HEK293 (cell line): ENCODE data around the gene MTHFSD.

Source experiments
- CTCF ChIA-PET: fragments of 350-600 bp; formaldehyde crosslinking; extraction: SDS; loops from one replicate; lab custom pipeline; 2021; ENCODE audit warnings: antibody characterized with exemption; lab: Yijun Ruan, JAX
- POLR2A ChIA-PET: fragments of 300-600 bp; formaldehyde crosslinking; extraction: SDS; loops from one replicate; lab custom pipeline; 2020; ENCODE audit warnings: antibody characterized with exemption, inconsistent platforms; lab: Yijun Ruan, JAX
- H3K27ac ChIP-seq: fragments of 200-500 bp; sonication (Bioruptor generic); 2 replicates; pipeline ENCODE4 v1.5.1; 2014; ENCODE audit warnings: low read depth, low read length, control low read depth, inconsistent platforms; ENCODE audit errors: extremely low read depth
- H3K36me3 ChIP-seq, 2 experiments: fragments of 200-500 bp in 1 of 2; sonication (Bioruptor generic) in 1 of 2; 1 replicate in 1 of 2; 2 replicates in 1 of 2; pipeline ENCODE4 v1.5.1; 2014 to 2017; ENCODE audit warnings: inconsistent platforms in 2 of 2, low read length in 2 of 2; ENCODE audit not compliant: control insufficient read depth in 2 of 2, insufficient read depth in 1 of 2
- H3K4me1 ChIP-seq: fragments of 200-500 bp; sonication (Bioruptor generic); 2 replicates; pipeline ENCODE4 v1.5.1; 2014; ENCODE audit warnings: mild to moderate bottlenecking, low read length, inconsistent platforms; ENCODE audit not compliant: control insufficient read depth, insufficient read depth
- H3K4me3 ChIP-seq: 2 replicates; pipeline ENCODE4 v1.5.1; 2011; ENCODE audit warnings: low read depth, mild to moderate bottlenecking, control low read depth, low read length, moderate library complexity
- H3K9me3 ChIP-seq: fragments of 200-500 bp; sonication (Bioruptor generic); 2 replicates; pipeline ENCODE4 v1.5.1; 2014; ENCODE audit warnings: low read depth, low read length, inconsistent platforms; ENCODE audit not compliant: control insufficient read depth, insufficient read depth
- FEZF1 ChIP-seq: fragments of 450-650 bp; formaldehyde crosslinking; IDR thresholded peaks from 2 replicates; pipeline ENCODE4 v1.5.1; 2016; ENCODE audit warnings: missing biosample characterization, missing genetic modification characterization
- GFI1B ChIP-seq: fragments of 450-650 bp; formaldehyde crosslinking; IDR thresholded peaks from 2 replicates; pipeline ENCODE4 v1.5.1; 2016; ENCODE audit warnings: missing biosample characterization, missing genetic modification characterization
- GLIS1 ChIP-seq: fragments of 450-650 bp; formaldehyde crosslinking; IDR thresholded peaks from 2 replicates; pipeline ENCODE4 v1.5.1; 2016; ENCODE audit warnings: missing biosample characterization, missing genetic modification characterization
- KLF9 ChIP-seq: fragments of 450-650 bp; formaldehyde crosslinking; IDR thresholded peaks from 2 replicates; pipeline ENCODE4 v1.5.1; 2016; ENCODE audit warnings: missing biosample characterization, missing genetic modification characterization, low read depth
- MZF1 ChIP-seq: fragments of 450-650 bp; formaldehyde crosslinking; IDR thresholded peaks from 2 replicates; pipeline ENCODE4 v1.5.1; 2017; ENCODE audit warnings: missing biosample characterization, missing genetic modification characterization, borderline replicate concordance
- PRDM1 ChIP-seq: fragments of 450-650 bp; formaldehyde crosslinking; IDR thresholded peaks from 2 replicates; pipeline ENCODE4; 2016; ENCODE audit warnings: missing biosample characterization, missing genetic modification characterization
- REPIN1 ChIP-seq: fragments of 450-650 bp; formaldehyde crosslinking; IDR thresholded peaks from 2 replicates; pipeline ENCODE4 v1.5.1; 2017; ENCODE audit warnings: missing biosample characterization, missing genetic modification characterization, low read depth
- SP2 ChIP-seq: fragments of 450-650 bp; formaldehyde crosslinking; IDR thresholded peaks from 2 replicates; pipeline ENCODE4 v1.5.1; 2016; ENCODE audit warnings: missing biosample characterization, missing genetic modification characterization
- TCF7L2 ChIP-seq: IDR thresholded peaks from 2 replicates; pipeline ENCODE4 v1.6.1; 2011; ENCODE audit warnings: low read depth, mild to moderate bottlenecking, inconsistent platforms, low read length, moderate library complexity, borderline replicate concordance
- ZBTB21 ChIP-seq: fragments of 450-650 bp; formaldehyde crosslinking; IDR thresholded peaks from 2 replicates; pipeline ENCODE4 v1.5.1; 2017; ENCODE audit warnings: missing biosample characterization, missing genetic modification characterization
- ZBTB48 ChIP-seq: fragments of 450-650 bp; formaldehyde crosslinking; IDR thresholded peaks from 2 replicates; pipeline ENCODE4 v1.5.1; 2016; ENCODE audit warnings: missing biosample characterization, missing genetic modification characterization
- ZFP3 ChIP-seq: fragments of 450-650 bp; formaldehyde crosslinking; IDR thresholded peaks from 2 replicates; pipeline ENCODE4 v1.5.1; 2016; ENCODE audit warnings: low read depth, missing biosample characterization, missing genetic modification characterization
- ZNF121 ChIP-seq: fragments of 450-650 bp; formaldehyde crosslinking; IDR thresholded peaks from 2 replicates; pipeline ENCODE4 v1.5.1; 2016; ENCODE audit warnings: missing biosample characterization, missing genetic modification characterization
- ZNF174 ChIP-seq: fragments of 450-650 bp; formaldehyde crosslinking; IDR thresholded peaks from 2 replicates; pipeline ENCODE4 v1.5.0; 2017; ENCODE audit warnings: missing biosample characterization, mild to moderate bottlenecking, missing genetic modification characterization
- ZNF184 ChIP-seq: fragments of 450-650 bp; IDR thresholded peaks from 2 replicates; pipeline ENCODE4 v1.5.1; 2018; ENCODE audit warnings: missing biosample characterization, mild to moderate bottlenecking, missing genetic modification characterization
- ZNF335 ChIP-seq: fragments of 450-650 bp; formaldehyde crosslinking; conservative IDR thresholded peaks from 2 replicates; pipeline ENCODE4 v1.5.1; 2016; ENCODE audit warnings: missing biosample characterization, missing genetic modification characterization
- ZNF521 ChIP-seq: fragments of 450-650 bp; formaldehyde crosslinking; IDR thresholded peaks from 2 replicates; pipeline ENCODE4 v1.5.1; 2017; ENCODE audit warnings: missing biosample characterization, mild to moderate bottlenecking, missing genetic modification characterization
- ZNF560 ChIP-seq: fragments of 450-650 bp; formaldehyde crosslinking; IDR thresholded peaks from 2 replicates; pipeline ENCODE4 v1.5.1; 2017; ENCODE audit warnings: missing biosample characterization, missing genetic modification characterization, borderline replicate concordance
- ZNF571 ChIP-seq: fragments of 450-650 bp; formaldehyde crosslinking; IDR thresholded peaks from 2 replicates; pipeline ENCODE4 v1.5.0; 2017; ENCODE audit warnings: missing biosample characterization, missing genetic modification characterization
- ZNF776 ChIP-seq: fragments of 450-650 bp; formaldehyde crosslinking; IDR thresholded peaks from 2 replicates; pipeline ENCODE4 v1.5.0; 2017; ENCODE audit warnings: missing biosample characterization, missing genetic modification characterization, borderline replicate concordance
- ZNF791 ChIP-seq: fragments of 450-650 bp; formaldehyde crosslinking; IDR thresholded peaks from 2 replicates; pipeline ENCODE4 v1.5.1; 2016; ENCODE audit warnings: missing biosample characterization, missing genetic modification characterization
- TF ChIP-seq, protein P1 (sequence below): fragments of 450-650 bp; formaldehyde crosslinking; conservative IDR thresholded peaks from 2 replicates; pipeline ENCODE4 v1.5.1; 2016; ENCODE audit warnings: low read depth, missing biosample characterization, missing genetic modification characterization

MTHFSD gene

DNA sequence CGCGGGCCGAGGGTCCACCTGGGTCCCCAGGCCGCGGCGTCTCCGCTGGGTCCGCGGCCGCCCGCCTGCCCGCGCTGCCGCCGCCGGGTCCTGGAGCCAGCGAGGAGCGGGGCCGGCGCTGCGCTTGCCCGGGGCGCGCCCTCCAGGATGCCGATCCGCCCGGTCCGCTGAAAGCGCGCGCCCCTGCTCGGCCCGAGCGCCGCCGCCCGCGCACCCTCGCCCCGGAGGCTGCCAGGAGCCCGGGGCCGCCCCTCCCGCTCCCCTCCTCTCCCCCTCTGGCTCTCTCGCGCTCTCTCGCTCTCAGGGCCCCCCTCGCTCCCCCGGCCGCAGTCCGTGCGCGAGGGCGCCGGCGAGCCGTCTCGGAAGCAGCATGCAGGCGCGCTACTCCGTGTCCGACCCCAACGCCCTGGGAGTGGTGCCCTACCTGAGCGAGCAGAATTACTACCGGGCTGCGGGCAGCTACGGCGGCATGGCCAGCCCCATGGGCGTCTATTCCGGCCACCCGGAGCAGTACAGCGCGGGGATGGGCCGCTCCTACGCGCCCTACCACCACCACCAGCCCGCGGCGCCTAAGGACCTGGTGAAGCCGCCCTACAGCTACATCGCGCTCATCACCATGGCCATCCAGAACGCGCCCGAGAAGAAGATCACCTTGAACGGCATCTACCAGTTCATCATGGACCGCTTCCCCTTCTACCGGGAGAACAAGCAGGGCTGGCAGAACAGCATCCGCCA is 12.1 kb upstream of the MTHFSD start (continued):
- no peak for TF ChIP-seq GFI1B (tag by site-specific recombination)

DNA sequence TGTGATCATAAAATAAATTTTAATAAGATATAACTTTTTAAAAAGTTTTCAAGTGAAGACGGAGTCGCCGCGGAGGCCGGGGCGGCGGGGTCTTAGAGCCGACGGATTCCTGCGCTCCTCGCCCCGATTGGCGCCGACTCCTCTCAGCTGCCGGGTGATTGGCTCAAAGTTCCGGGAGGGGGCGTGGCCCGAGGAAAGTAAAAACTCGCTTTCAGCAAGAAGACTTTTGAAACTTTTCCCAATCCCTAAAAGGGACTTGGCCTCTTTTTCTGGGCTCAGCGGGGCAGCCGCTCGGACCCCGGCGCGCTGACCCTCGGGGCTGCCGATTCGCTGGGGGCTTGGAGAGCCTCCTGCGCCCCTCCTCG is 11.5 kb upstream of the MTHFSD start, which contains the start of gene FOXC2:
Gene FOXC2, plus strand, starts transcription at position 229 of the 365 bp plus-strand sequence. CDS start 507 bp downstream, outside the sequence.
- Histone ChIP-seq H3K4me3 (peak within 1 kb of the TSS; percentile 60), H3K27ac (peak within 1 kb of the TSS; percentile 24; the same call in 1 of the 2 replicates), H3K9me3 (no peaks in the 10 kb centered on the region), H3K36me3 (no peaks in the 10 kb centered on the region), H3K4me1 (no peaks in the 10 kb centered on the region)
- CTCF ChIA-PET: interaction anchor here (8.8 kb wide), 1 partner anchor 494 kb away, joined by 127 read pairs; no protein-coding TSS in a partner anchor
- TF ChIP-seq ZNF791 (no peak), GLIS1 (tag by site-specific recombination) (no peak), ZNF521 (tag by site-specific recombination) (no peak), MZF1 (tag by site-specific recombination) (peak; percentile 81; the same call in 1 of the 2 replicates), ZFP3 (no peak), ZNF335 (tag by site-specific recombination) (peak; percentile 53; the same call in 1 of the 2 replicates), ZNF174 (tag by site-specific recombination) (no peak), ZNF776 (tag by site-specific recombination) (no peak), PRDM1 (tag by site-specific recombination) (peak; percentile 92), ZBTB21 (tag by site-specific recombination) (no peak), FEZF1 (no peak), KLF9 (peak; percentile 60), ZNF121 (tag by site-specific recombination) (no peak), ZNF184 (tag by site-specific recombination) (no peak), SP2 (peak; percentile 51), ZBTB48 (tag by site-specific recombination) (0 out of 2 replicates have a peak, but pooled peaks have one; percentile 13), ZNF560 (tag by site-specific recombination) (no peak), TCF7L2 (no peak), REPIN1 (tag by site-specific recombination) (no peak), ZNF571 (tag by site-specific recombination) (no peak)
- TF ChIP-seq, protein P1, sequence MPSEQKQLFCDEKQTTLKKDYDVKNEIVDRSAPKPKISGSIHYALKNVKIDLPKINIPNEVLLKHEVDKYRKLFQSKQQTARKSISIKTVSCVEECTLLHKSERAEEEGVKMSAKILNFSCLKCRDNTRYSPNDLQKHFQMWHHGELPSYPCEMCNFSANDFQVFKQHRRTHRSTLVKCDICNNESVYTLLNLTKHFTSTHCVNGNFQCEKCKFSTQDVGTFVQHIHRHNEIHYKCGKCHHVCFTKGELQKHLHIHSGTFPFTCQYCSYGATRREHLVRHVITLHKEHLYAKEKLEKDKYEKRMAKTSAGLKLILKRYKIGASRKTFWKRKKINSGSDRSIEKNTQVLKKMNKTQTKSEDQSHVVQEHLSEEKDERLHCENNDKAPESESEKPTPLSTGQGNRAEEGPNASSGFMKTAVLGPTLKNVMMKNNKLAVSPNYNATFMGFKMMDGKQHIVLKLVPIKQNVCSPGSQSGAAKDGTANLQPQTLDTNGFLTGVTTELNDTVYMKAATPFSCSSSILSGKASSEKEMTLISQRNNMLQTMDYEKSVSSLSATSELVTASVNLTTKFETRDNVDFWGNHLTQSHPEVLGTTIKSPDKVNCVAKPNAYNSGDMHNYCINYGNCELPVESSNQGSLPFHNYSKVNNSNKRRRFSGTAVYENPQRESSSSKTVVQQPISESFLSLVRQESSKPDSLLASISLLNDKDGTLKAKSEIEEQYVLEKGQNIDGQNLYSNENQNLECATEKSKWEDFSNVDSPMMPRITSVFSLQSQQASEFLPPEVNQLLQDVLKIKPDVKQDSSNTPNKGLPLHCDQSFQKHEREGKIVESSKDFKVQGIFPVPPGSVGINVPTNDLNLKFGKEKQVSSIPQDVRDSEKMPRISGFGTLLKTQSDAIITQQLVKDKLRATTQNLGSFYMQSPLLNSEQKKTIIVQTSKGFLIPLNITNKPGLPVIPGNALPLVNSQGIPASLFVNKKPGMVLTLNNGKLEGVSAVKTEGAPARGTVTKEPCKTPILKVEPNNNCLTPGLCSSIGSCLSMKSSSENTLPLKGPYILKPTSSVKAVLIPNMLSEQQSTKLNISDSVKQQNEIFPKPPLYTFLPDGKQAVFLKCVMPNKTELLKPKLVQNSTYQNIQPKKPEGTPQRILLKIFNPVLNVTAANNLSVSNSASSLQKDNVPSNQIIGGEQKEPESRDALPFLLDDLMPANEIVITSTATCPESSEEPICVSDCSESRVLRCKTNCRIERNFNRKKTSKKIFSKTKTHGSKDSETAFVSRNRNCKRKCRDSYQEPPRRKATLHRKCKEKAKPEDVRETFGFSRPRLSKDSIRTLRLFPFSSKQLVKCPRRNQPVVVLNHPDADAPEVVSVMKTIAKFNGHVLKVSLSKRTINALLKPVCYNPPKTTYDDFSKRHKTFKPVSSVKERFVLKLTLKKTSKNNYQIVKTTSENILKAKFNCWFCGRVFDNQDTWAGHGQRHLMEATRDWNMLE: no peak
- POLR2A ChIA-PET: interaction anchor here (0.6 to 1.0 kb wide), 2 partner anchors 495 to 496 kb away, joined by 3 read pairs; no protein-coding TSS in a partner anchor
